WERI-Rb-1 (cell line): ENCODE measurements around the gene JSRP1.

Experiments used
- DNase-seq: peaks from one replicate; pipeline ENCODE4 v3.0.0-alpha.2; 2020
- H3K27ac ChIP-seq: fragments of 250-450 bp; sonication (Bioruptor Pico); 2 replicates; pipeline ENCODE4 v1.5.1; 2020; ENCODE audit warnings: mild to moderate bottlenecking, moderate library complexity
- H3K27me3 ChIP-seq: fragments of 250-450 bp; sonication (Bioruptor Pico); 2 replicates; pipeline ENCODE4 v1.5.1; 2021; ENCODE audit warnings: mild to moderate bottlenecking, low read depth, moderate library complexity; ENCODE audit not compliant: insufficient read depth, severe bottlenecking
- H3K36me3 ChIP-seq: fragments of 250-450 bp; sonication (Bioruptor Pico); 2 replicates; pipeline ENCODE4 v1.5.1; 2020; ENCODE audit warnings: mild to moderate bottlenecking, moderate library complexity
- H3K4me3 ChIP-seq: 2 replicates; pipeline ENCODE4 v1.5.1; 2011; ENCODE audit warnings: low read depth, mild to moderate bottlenecking, control low read depth, low read length
- H3K9me3 ChIP-seq: fragments of 250-450 bp; sonication (Bioruptor Pico); 2 replicates; pipeline ENCODE4 v1.5.1; 2021; ENCODE audit warnings: mild to moderate bottlenecking, moderate library complexity; ENCODE audit not compliant: severe bottlenecking
- TF ChIP-seq, protein P1 (sequence below): IDR thresholded peaks from 2 replicates; pipeline ENCODE4 v1.5.1; 2011; ENCODE audit warnings: low read depth, mild to moderate bottlenecking, control low read depth, inconsistent platforms, low read length

Gene JSRP1

GRCh38 chr19:2237051-2237868 is 19.0 kb downstream of the JSRP1 start:
- Histone ChIP-seq H3K27me3 (no peaks in the 10 kb centered on the region), H3K27ac (peak overlapping the region; percentile 98), H3K9me3 (no peaks in the 10 kb centered on the region), H3K36me3 (peaks cover 67% of the 10 kb centered on the region), H3K4me3 (peak overlapping the region; percentile 94)
- no peak for DNase-seq
- TF ChIP-seq, protein P1, sequence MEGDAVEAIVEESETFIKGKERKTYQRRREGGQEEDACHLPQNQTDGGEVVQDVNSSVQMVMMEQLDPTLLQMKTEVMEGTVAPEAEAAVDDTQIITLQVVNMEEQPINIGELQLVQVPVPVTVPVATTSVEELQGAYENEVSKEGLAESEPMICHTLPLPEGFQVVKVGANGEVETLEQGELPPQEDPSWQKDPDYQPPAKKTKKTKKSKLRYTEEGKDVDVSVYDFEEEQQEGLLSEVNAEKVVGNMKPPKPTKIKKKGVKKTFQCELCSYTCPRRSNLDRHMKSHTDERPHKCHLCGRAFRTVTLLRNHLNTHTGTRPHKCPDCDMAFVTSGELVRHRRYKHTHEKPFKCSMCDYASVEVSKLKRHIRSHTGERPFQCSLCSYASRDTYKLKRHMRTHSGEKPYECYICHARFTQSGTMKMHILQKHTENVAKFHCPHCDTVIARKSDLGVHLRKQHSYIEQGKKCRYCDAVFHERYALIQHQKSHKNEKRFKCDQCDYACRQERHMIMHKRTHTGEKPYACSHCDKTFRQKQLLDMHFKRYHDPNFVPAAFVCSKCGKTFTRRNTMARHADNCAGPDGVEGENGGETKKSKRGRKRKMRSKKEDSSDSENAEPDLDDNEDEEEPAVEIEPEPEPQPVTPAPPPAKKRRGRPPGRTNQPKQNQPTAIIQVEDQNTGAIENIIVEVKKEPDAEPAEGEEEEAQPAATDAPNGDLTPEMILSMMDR, result no peak

- Histone ChIP-seq H3K27ac (peak within 1 kb of the TSS; percentile 98), H3K36me3 (peaks cover 70% of the 10 kb centered on the region), H3K4me3 (peak within 1 kb of the TSS; percentile 94), H3K27me3 (no peaks in the 10 kb centered on the region), H3K9me3 (no peaks in the 10 kb centered on the region)
- DNase-seq, result peak; percentile 98
- TF ChIP-seq, protein P1, result peak; percentile 99
Measured at GRCh38 chr19:2236314-2237050, 19.7 kb downstream of the JSRP1 start, which contains the start of the genes PLEKHJ1 and SF3A2. PLEKHJ1 (minus strand) TSS chr19:2236329; CDS start chr19:2236248, 81 bp downstream. SF3A2 (plus strand) TSS chr19:2236824; CDS start chr19:2243419, 6,595 bp downstream.

- Histone ChIP-seq H3K4me3 (peak overlapping the region; percentile 94), H3K27ac (peak overlapping the region; percentile 98), H3K36me3 (peaks cover 71% of the 10 kb centered on the region), H3K9me3 (no peaks in the 10 kb centered on the region), H3K27me3 (no peaks in the 10 kb centered on the region)
- DNase-seq, result no peak
- TF ChIP-seq, protein P1, result no peak
Measured at GRCh38 chr19:2236064-2236313, 20.2 kb downstream of the JSRP1 start.

GRCh38 chr19:2235381-2236063 is 20.7 kb downstream of the JSRP1 start:
- DNase-seq, result peak; percentile 65
- peak overlapping the region; percentile 94 for H3K4me3 ChIP-seq
- H3K27ac ChIP-seq, result peak overlapping the region; percentile 98
- no peaks in the 10 kb centered on the region for H3K9me3 ChIP-seq
- H3K27me3 ChIP-seq, result no peaks in the 10 kb centered on the region
- TF ChIP-seq, protein P1, result no peak
- H3K36me3 ChIP-seq, result peaks cover 71% of the 10 kb centered on the region

DNA sequence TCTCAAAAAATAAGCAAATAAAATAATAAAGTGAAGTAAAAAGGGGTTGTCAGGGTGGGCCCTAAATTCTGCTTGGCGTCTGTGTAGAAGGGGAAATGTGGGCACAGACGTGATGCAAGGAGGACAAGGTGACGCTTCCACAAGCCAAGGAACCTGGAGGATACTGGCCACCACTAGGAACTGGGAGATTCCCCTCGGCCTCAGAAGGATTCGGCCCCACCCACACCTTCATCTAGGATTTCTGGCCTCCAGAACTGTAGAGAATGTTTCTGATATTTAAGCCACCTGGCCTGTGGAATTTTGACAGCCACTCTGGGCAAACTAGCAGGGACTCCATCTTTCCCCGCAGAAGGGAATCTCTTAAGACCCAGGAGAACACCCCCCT is 21.2 kb downstream of the JSRP1 start:
- no peaks in the 10 kb centered on the region for H3K9me3 ChIP-seq
- DNase-seq, result no peak
- H3K36me3 ChIP-seq, result peaks cover 71% of the 10 kb centered on the region
- peak overlapping the region; percentile 98 for H3K27ac ChIP-seq
- TF ChIP-seq, protein P1, result no peak
- no peaks in the 10 kb centered on the region for H3K27me3 ChIP-seq
- peak overlapping the region; percentile 94 for H3K4me3 ChIP-seq
